ENCODE measurements around the gene MC1R. TPM values are rescaled to one million over a fixed set of nuclear protein-coding genes. Genes with fewer than 3 reads are reported as not detected.
"Not testable (repeated sequence)": the region's sequence is repeated elsewhere in the genome, so short reads cannot be mapped to it uniquely, and the experiment has no call there.

The MC1R gene
- 0.76 TPM for polyA plus RNA-seq (2012; ENCODE audit: missing spikeins)

DNA sequence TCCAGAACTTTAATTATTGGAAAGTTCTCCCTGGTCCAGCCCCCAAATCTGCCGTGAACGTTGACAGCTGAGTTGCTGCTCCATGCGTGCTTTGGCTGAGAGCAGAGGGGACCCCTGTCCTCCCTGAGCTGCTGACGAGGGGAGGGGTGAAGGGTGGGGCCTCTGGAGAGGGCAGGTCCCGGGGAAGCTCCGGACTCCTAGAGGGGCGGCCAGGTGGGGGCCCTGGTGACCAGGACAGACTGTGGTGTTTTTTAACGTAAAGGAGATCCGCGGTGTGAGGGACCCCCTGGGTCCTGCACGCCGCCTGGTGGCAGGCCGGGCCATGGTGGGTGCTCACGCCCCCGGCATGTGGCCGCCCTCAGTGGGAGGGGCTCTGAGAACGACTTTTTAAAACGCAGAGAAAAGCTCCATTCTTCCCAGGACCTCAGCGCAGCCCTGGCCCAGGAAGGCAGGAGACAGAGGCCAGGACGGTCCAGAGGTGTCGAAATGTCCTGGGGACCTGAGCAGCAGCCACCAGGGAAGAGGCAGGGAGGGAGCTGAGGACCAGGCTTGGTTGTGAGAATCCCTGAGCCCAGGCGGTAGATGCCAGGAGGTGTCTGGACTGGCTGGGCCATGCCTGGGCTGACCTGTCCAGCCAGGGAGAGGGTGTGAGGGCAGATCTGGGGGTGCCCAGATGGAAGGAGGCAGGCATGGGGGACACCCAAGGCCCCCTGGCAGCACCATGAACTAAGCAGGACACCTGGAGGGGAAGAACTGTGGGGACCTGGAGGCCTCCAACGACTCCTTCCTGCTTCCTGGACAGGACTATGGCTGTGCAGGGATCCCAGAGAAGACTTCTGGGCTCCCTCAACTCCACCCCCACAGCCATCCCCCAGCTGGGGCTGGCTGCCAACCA lies at the start of gene MC1R:
Gene MC1R, plus strand, starts transcription at position 410 of the 895 bp plus-strand sequence. Its CDS starts 397 bp downstream, at position 807.
- FAIRE-seq, result peak; percentile 54
- DNase-seq (ENCODE audit: insufficient read length), result peak; percentile 58
- TF ChIP-seq TAF1 (IDR thresholded peaks at IDR 0.05; ENCODE audit: borderline replicate concordance, low read depth, low read length) (no peak), POLR2AphosphoS5 (IDR thresholded peaks at IDR 0.05; ENCODE audit: low read depth, low read length) (no peak), POLR2A (IDR thresholded peaks at IDR 0.05; ENCODE audit: low read depth, low read length) (no peak)

- no peak for TF ChIP-seq POLR2AphosphoS5 (IDR thresholded peaks at IDR 0.05; ENCODE audit: low read depth, low read length)
- no peak for TF ChIP-seq TAF1 (IDR thresholded peaks at IDR 0.05; ENCODE audit: borderline replicate concordance, low read depth, low read length)
- TF ChIP-seq POLR2A (IDR thresholded peaks at IDR 0.05; ENCODE audit: low read depth, low read length), result no peak
- FAIRE-seq, result no peak
- DNase-seq (ENCODE audit: insufficient read length), result no peak
Observed at GRCh38 chr16:89869911-89870310, 48.8 kb upstream of the MC1R start.

DNA sequence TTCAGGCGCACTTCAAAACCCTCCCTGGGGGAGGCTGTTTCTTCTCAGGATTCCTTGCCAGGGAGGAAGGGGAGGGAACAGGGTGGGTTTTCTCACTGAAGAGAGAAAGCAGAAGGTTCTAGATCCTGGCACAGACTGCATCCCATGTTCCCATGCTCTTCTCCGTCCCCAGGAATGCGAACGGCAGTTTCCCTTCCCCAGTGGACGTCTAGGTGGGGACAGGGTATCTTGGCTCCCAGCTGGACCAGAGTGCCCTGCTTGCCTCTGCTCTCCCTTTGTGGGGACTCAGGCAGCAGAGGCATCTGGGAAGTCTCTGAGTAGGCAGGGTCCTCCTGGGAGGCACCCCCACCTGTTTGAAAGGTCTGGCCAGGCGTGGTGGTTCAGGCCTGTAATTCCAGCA lies 48.2 kb upstream of the MC1R start:
- TF ChIP-seq POLR2A (IDR thresholded peaks at IDR 0.05; ENCODE audit: low read depth, low read length) (no peak), POLR2AphosphoS5 (IDR thresholded peaks at IDR 0.05; ENCODE audit: low read depth, low read length) (no peak)
- FAIRE-seq (no peak), DNase-seq (ENCODE audit: insufficient read length) (no peak)

DNA sequence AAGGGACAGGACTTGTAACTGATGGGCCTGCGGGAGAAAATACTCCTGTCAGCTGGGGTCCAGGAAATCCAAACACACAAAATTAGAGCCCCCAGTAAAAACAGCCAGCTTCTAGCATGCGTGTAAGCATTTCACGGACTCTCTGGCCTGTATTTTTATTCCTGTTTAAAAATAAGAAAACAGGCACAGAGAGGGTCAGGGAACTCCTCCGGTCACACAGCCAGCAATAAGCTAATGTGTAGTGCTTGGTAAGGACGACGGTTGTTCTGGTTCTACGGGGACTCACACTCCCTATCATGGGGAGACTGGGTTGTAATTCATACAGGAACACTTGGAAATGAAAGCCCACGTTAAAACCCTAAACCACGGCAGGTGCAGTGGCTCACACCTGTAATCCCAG lies 46.8 kb upstream of the MC1R start:
- TF ChIP-seq POLR2AphosphoS5 (IDR thresholded peaks at IDR 0.05; ENCODE audit: low read depth, low read length) (no peak), TAF1 (IDR thresholded peaks at IDR 0.05; ENCODE audit: borderline replicate concordance, low read depth, low read length) (no peak), POLR2A (IDR thresholded peaks at IDR 0.05; ENCODE audit: low read depth, low read length) (no peak)

GRCh38 chr16:89873109-89873971 lies 45.3 kb upstream of the MC1R start, which contains the start of gene TCF25:
TCF25 (plus strand) TSS chr16:89873592; CDS start chr16:89873668, 76 bp downstream.
- DNase-seq (ENCODE audit: insufficient read length) (peak; percentile 80), FAIRE-seq (peak; percentile 51)
- TF ChIP-seq TAF1 (IDR thresholded peaks at IDR 0.05; ENCODE audit: borderline replicate concordance, low read depth, low read length), result 0 out of 2 replicates have a peak, but pooled peaks have one; percentile 16
- peak; percentile 73 for TF ChIP-seq POLR2AphosphoS5 (IDR thresholded peaks at IDR 0.05; ENCODE audit: low read depth, low read length)
- TF ChIP-seq POLR2A (IDR thresholded peaks at IDR 0.05; ENCODE audit: low read depth, low read length), result peak; percentile 81

More for the DNA sequence above, 46.8 kb upstream of the MC1R start:
- DNase-seq (ENCODE audit: insufficient read length), result no peak
- no peak for FAIRE-seq

- no peak for TF ChIP-seq POLR2A (IDR thresholded peaks at IDR 0.05; ENCODE audit: low read depth, low read length)
- 0 out of 2 replicates have a peak, but pooled peaks have one; percentile 17 for TF ChIP-seq POLR2AphosphoS5 (IDR thresholded peaks at IDR 0.05; ENCODE audit: low read depth, low read length)
- DNase-seq (ENCODE audit: insufficient read length), result peak; percentile 85
- FAIRE-seq, result peak; percentile 99
Observed at GRCh38 chr16:89873972-89874689, 44.5 kb upstream of the MC1R start.

- DNase-seq (ENCODE audit: insufficient read length); FAIRE-seq: not testable (repeated sequence)
Observed at GRCh38 chr16:89879123-89879522, 39.5 kb upstream of the MC1R start.

GRCh38 chr16:89880477-89881367 lies 37.9 kb upstream of the MC1R start:
- FAIRE-seq (no peak), DNase-seq (ENCODE audit: insufficient read length) (no peak)
- TF ChIP-seq POLR2A (IDR thresholded peaks at IDR 0.05; ENCODE audit: low read depth, low read length) (no peak), POLR2AphosphoS5 (IDR thresholded peaks at IDR 0.05; ENCODE audit: low read depth, low read length) (no peak), TAF1 (IDR thresholded peaks at IDR 0.05; ENCODE audit: borderline replicate concordance, low read depth, low read length) (no peak)

GRCh38 chr16:89881368-89881730 lies 37.3 kb upstream of the MC1R start:
- DNase-seq (ENCODE audit: insufficient read length), result no peak
- no peak for FAIRE-seq
- TF ChIP-seq TAF1 (IDR thresholded peaks at IDR 0.05; ENCODE audit: borderline replicate concordance, low read depth, low read length) (no peak), POLR2AphosphoS5 (IDR thresholded peaks at IDR 0.05; ENCODE audit: low read depth, low read length) (no peak), POLR2A (IDR thresholded peaks at IDR 0.05; ENCODE audit: low read depth, low read length) (no peak)

- TF ChIP-seq POLR2AphosphoS5 (IDR thresholded peaks at IDR 0.05; ENCODE audit: low read depth, low read length) (no peak), POLR2A (IDR thresholded peaks at IDR 0.05; ENCODE audit: low read depth, low read length) (no peak), TAF1 (IDR thresholded peaks at IDR 0.05; ENCODE audit: borderline replicate concordance, low read depth, low read length) (no peak)
- FAIRE-seq (no peak), DNase-seq (ENCODE audit: insufficient read length) (no peak)
Observed at GRCh38 chr16:89883346-89884040, 35.2 kb upstream of the MC1R start.

Data from GM12892 (cell line).